Fibroblast of upper back skin (primary cell): ENCODE measurements around the gene KIF13A.
A peak's percentile ranks its signal among the peaks of the same experiment; 100 is the strongest.
"Not testable (repeated sequence)": the region's sequence is repeated elsewhere in the genome, so short reads cannot be mapped to it uniquely, and the experiment has no call there.

Experiments used
- DNase-seq: peaks from one replicate; pipeline ENCODE4 v3.0.0-alpha.2; 2013

KIF13A gene

GRCh38 chr6:17894905-17895304, 92.5 kb downstream of the KIF13A start:
- DNase-seq = no peak

- DNase-seq = no peak
Observed at GRCh38 chr6:17894191-17894590, 93.2 kb downstream of the KIF13A start.

GRCh38 chr6:17892097-17892686, 95.2 kb downstream of the KIF13A start:
- DNase-seq = no peak

- DNase-seq = no peak
Observed at GRCh38 chr6:17890309-17890708, 97.1 kb downstream of the KIF13A start.

- not testable (repeated sequence) for DNase-seq
Observed at GRCh38 chr6:17889777-17890176, 97.7 kb downstream of the KIF13A start.

- DNase-seq = peak; percentile 50
Observed at GRCh38 chr6:17886891-17887290, 100.5 kb downstream of the KIF13A start.

GRCh38 chr6:17885889-17886576, 101.4 kb downstream of the KIF13A start:
- DNase-seq = no peak

- peak; percentile 49 for DNase-seq
Observed at GRCh38 chr6:17884498-17885478, 102.6 kb downstream of the KIF13A start.

GRCh38 chr6:17883665-17884497, 103.6 kb downstream of the KIF13A start:
- DNase-seq = no peak

- DNase-seq = peak; percentile 82
Observed at GRCh38 chr6:17881085-17881858, 106.2 kb downstream of the KIF13A start.

GRCh38 chr6:17879184-17879583, 108.3 kb downstream of the KIF13A start:
- peak; percentile 69 for DNase-seq

- no peak for DNase-seq
Observed at GRCh38 chr6:17878734-17879133, 108.7 kb downstream of the KIF13A start.

GRCh38 chr6:17877895-17878440, 109.5 kb downstream of the KIF13A start:
- DNase-seq = no peak

GRCh38 chr6:17877196-17877894, 110.1 kb downstream of the KIF13A start:
- peak; percentile 95 for DNase-seq

GRCh38 chr6:17874753-17875152, 112.7 kb downstream of the KIF13A start:
- no peak for DNase-seq

- no peak for DNase-seq
Observed at GRCh38 chr6:17872908-17873307, 114.5 kb downstream of the KIF13A start.

- no peak for DNase-seq
Observed at GRCh38 chr6:17871836-17872235, 115.6 kb downstream of the KIF13A start.

GRCh38 chr6:17871189-17871519, 116.3 kb downstream of the KIF13A start:
- no peak for DNase-seq

GRCh38 chr6:17870300-17871188, 116.9 kb downstream of the KIF13A start:
- DNase-seq = no peak

GRCh38 chr6:17869753-17870050, 117.7 kb downstream of the KIF13A start:
- DNase-seq = no peak
